ENCODE results near the gene CTDSPL. TPM values are rescaled to one million over a fixed set of nuclear protein-coding genes. Genes with fewer than 3 reads are reported as not detected.

Gene CTDSPL
- total RNA-seq, 4 donors from 2014 or later, result 39.8 to 105 (median 56.2) TPM

GRCh38 chr3:37859354-37859753, 2.3 kb upstream of the CTDSPL start:
- 69 to 80% methylated on average over 1 to 2 of the region's 2 CpGs for WGBS, 2 donors (ENCODE audit: low coverage in 1 of 2)
- intact Hi-C loops (cut with DNase I; ENCODE audit: low total_unique reads) (no loop called here), in situ Hi-C loops (cut with MboI; ENCODE audit: low pct_ligation_motif_present in 1 of 4, low pct_unique_long_range_greater_than_20kb in 1 of 4, low sequenced_read_pairs in 3 of 4) (loop anchor here (5.0 to 10.0 kb wide), 3 partner anchors 103 to 108 kb away; no protein-coding TSS in a partner anchor)
- Histone ChIP-seq H3K27me3 (no peaks in the 10 kb centered on the region), H3K4me1 (peaks cover 14 to 34% (median 25%) of the 10 kb centered on the region in 4 donors), H3K36me3 (no peaks in the 10 kb centered on the region), H3K27ac (peak overlapping the region; percentile 83 to 94 (median 88)), H3K4me3 (no peak overlapping the region), H3K9me3 (no peaks in the 10 kb centered on the region)
- no peak for TF ChIP-seq CTCF (IDR thresholded peaks at IDR 0.05)
- no peak for TF ChIP-seq POLR2AphosphoS5 (IDR thresholded peaks at IDR 0.05)
- DNase-seq, result no peak

GRCh38 chr3:37859908-37860199, 1.8 kb upstream of the CTDSPL start:
- intact Hi-C loops (cut with DNase I; ENCODE audit: low total_unique reads), result no loop called here

GRCh38 chr3:37862219-37862902, 681 bp downstream of the CTDSPL start:
- Histone ChIP-seq H3K9me3 (no peaks in the 10 kb centered on the region), H3K27ac (peak overlapping the region; percentile 82 to 91 (median 87)), H3K4me1 (peaks cover 15 to 41% (median 27%) of the 10 kb centered on the region in 4 donors), H3K27me3 (no peaks in the 10 kb centered on the region), H3K36me3 (no peaks in the 10 kb centered on the region), H3K4me3 (peak overlapping the region; percentile 67 to 78 (median 70))
- DNase-seq, result peak; percentile 55
- in situ Hi-C loops (cut with MboI; ENCODE audit: low pct_ligation_motif_present in 1 of 4, low pct_unique_long_range_greater_than_20kb in 1 of 4, low sequenced_read_pairs in 3 of 4) (no loop called here), intact Hi-C loops (cut with DNase I; ENCODE audit: low total_unique reads) (no loop called here)
- 7% methylated on average over 29 of the region's 38 CpGs; no CpG with 5 or more reads in 1 of the 2 donors for WGBS, 2 donors (ENCODE audit: low coverage in 1 of 2)
- no peak for TF ChIP-seq CTCF (IDR thresholded peaks at IDR 0.05)
- TF ChIP-seq POLR2AphosphoS5 (IDR thresholded peaks at IDR 0.05), result peak in 2 of 3 donors; percentile 28 to 33
- TF ChIP-seq EP300 (IDR thresholded peaks at IDR 0.05; ENCODE audit: low read depth), result no peak
- TF ChIP-seq POLR2A (IDR thresholded peaks at IDR 0.05), result peak; percentile 25

More at GRCh38 chr3:37859908-37860199, 1.8 kb upstream of the CTDSPL start:
- Histone ChIP-seq H3K27ac (peak overlapping the region; percentile 83 to 94 (median 88)), H3K9me3 (no peaks in the 10 kb centered on the region), H3K4me3 (no peak overlapping the region), H3K27me3 (no peaks in the 10 kb centered on the region), H3K4me1 (peaks cover 15 to 38% (median 28%) of the 10 kb centered on the region in 4 donors), H3K36me3 (no peaks in the 10 kb centered on the region)
- WGBS, 2 donors (ENCODE audit: low coverage in 1 of 2), result 78% methylated on average over 6 of the region's 6 CpGs; no CpG with 5 or more reads in 1 of the 2 donors
- TF ChIP-seq POLR2A (IDR thresholded peaks at IDR 0.05), result no peak
- in situ Hi-C loops (cut with MboI; ENCODE audit: low pct_ligation_motif_present in 1 of 4, low pct_unique_long_range_greater_than_20kb in 1 of 4, low sequenced_read_pairs in 3 of 4), result loop anchor here (5.0 to 10.0 kb wide), 3 partner anchors 102 to 107 kb away; no protein-coding TSS in a partner anchor
- no peak for DNase-seq

GRCh38 chr3:37862903-37863815, 1.5 kb downstream of the CTDSPL start:
- intact Hi-C loops (cut with DNase I; ENCODE audit: low total_unique reads) (no loop called here), in situ Hi-C loops (cut with MboI; ENCODE audit: low pct_ligation_motif_present in 1 of 4, low pct_unique_long_range_greater_than_20kb in 1 of 4, low sequenced_read_pairs in 3 of 4) (no loop called here)
- Histone ChIP-seq H3K9me3 (no peaks in the 10 kb centered on the region), H3K4me3 (peak overlapping the region in 3 of 4 donors; percentile 67 to 78 (median 68)), H3K4me1 (peaks cover 15 to 41% (median 27%) of the 10 kb centered on the region in 4 donors), H3K27ac (peak overlapping the region; percentile 82 to 91 (median 87)), H3K27me3 (no peaks in the 10 kb centered on the region), H3K36me3 (no peaks in the 10 kb centered on the region)
- peak; percentile 28 for DNase-seq
- WGBS, 2 donors (ENCODE audit: low coverage in 1 of 2), result 25 to 62% methylated on average over 4 to 13 of the region's 13 CpGs
- TF ChIP-seq EP300 (IDR thresholded peaks at IDR 0.05; ENCODE audit: low read depth) (no peak), POLR2AphosphoS5 (IDR thresholded peaks at IDR 0.05) (peak in 2 of 3 donors; percentile 14 to 19)
